ENCODE results near the gene HRC. TPM values are rescaled to one million over a fixed set of nuclear protein-coding genes. Genes with fewer than 3 reads are reported as not detected.
A peak's percentile ranks its signal among the peaks of the same experiment; 100 is the strongest.

HRC gene
- total and polyA plus RNA-seq, 2 of the 8 experiments (the other 6 are each of a cell fraction or from before 2014, with no cell fraction given) = 2.3 to 2.6 TPM

DNA sequence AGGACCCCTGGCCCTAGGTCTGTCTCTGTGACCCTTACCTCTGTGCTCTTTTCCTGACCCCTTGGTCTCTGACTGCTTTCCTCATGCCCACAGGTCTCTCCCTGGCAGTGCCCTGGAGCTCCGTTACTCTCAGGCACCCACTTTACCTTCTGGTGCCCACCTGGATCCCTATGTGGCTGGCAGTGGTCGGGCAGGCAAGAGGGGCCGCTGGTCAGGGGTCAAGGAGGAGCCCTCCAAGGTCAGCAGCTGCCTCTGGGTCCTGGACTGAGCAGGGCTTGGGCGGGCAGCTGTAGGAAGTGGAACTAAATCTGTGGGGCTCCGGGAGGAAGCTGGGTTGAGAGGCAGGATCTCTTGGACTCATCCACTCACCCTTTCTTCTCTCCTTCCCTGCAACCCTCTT lies 19.5 kb downstream of the HRC start:
- ChIA-PET CTCF (ENCODE audit: partially characterized antibody) (interaction anchor here (0.6 to 9.7 kb wide), 6 partner anchors 9 to 988 kb away, joined by 4 to 99 read pairs (median 8); no protein-coding TSS in a partner anchor), POLR2A (ENCODE audit: partially characterized antibody) (interaction anchor here (0.5 to 5.8 kb wide), 4 partner anchors 11 to 26 kb away, joined by 3 to 47 read pairs (median 6); no protein-coding TSS in a partner anchor)
- Histone ChIP-seq H3K14ac (ENCODE audit: insufficient read length) (no peak overlapping the region), H3K9me3 (ENCODE audit: insufficient read depth in 2 of 2, low read depth in 1 of 2, low read length in 1 of 2) (no peaks in the 10 kb centered on the region), H3K23ac (ENCODE audit: insufficient read length) (no peak overlapping the region), H3K27me3 (replicated peaks in 1 of 4; ENCODE audit: control insufficient read depth in 3 of 4, extremely low read depth in 1 of 4, insufficient read depth in 3 of 4, low read length in 3 of 4) (no peaks in the 10 kb centered on the region), H3K9ac (replicated peaks in 1 of 4; ENCODE audit: extremely low read depth in 1 of 4, low read depth in 3 of 4, low read length in 3 of 4) (no peak overlapping the region), H3K79me2 (ENCODE audit: control insufficient read depth in 1 of 2, insufficient read depth in 2 of 2, low read length in 2 of 2) (no peaks in the 10 kb centered on the region), H3K23me2 (ENCODE audit: low read depth, low read length) (peaks cover 4% of the 10 kb centered on the region; the same call in 1 of the 2 replicates), H4K8ac (ENCODE audit: extremely low read depth, insufficient read depth, low read length) (peak overlapping the region; percentile 68; the same call in 1 of the 2 replicates), H2BK5ac (ENCODE audit: low read depth, low read length) (no peak overlapping the region), H2BK12ac (ENCODE audit: low read depth, low read length) (peak overlapping the region; percentile 39; the same call in 1 of the 2 replicates), H3K4me1 (replicated peaks in 1 of 4; ENCODE audit: control insufficient read depth in 3 of 4, insufficient read depth in 4 of 4, low read length in 3 of 4) (peaks cover 4 to 12% (median 7%) of the 10 kb centered on the region in 4 experiments; a peak in 6 of 7 replicates), H2BK120ac (replicated peaks; ENCODE audit: low read depth, low read length) (no peak overlapping the region), H3K27ac (ENCODE audit: low read depth, low read length) (no peak overlapping the region; the same call in 1 of the 2 replicates), H3K4ac (replicated peaks; ENCODE audit: insufficient read length, low read depth, low read length) (no peak overlapping the region), H3K79me1 (ENCODE audit: low read depth, low read length) (no peaks in the 10 kb centered on the region), H2BK20ac (ENCODE audit: low read length) (no peak overlapping the region), H3K4me3 (ENCODE audit: extremely low read depth in 1 of 4, insufficient read depth in 2 of 4, low read depth in 3 of 4, low read length in 4 of 4) (no peak overlapping the region), H4K91ac (replicated peaks; ENCODE audit: insufficient read length, low read length) (peak overlapping the region; percentile 74), H2AK5ac (ENCODE audit: low read depth, low read length) (no peak overlapping the region), H3K56ac (replicated peaks; ENCODE audit: insufficient read length, low read depth, low read length) (peak overlapping the region; percentile 46), H4K20me1 (replicated peaks in 1 of 2; ENCODE audit: control insufficient read depth in 1 of 2, insufficient read depth in 2 of 2, low read length in 2 of 2) (peaks cover 0 to 1% of the 10 kb centered on the region in 2 experiments), H2BK15ac (ENCODE audit: low read length) (no peak overlapping the region), H3K18ac (ENCODE audit: extremely low read depth, low read length) (no peak overlapping the region; the same call in 1 of the 2 replicates), H2AFZ (ENCODE audit: low read length) (no peak overlapping the region), H4K5ac (ENCODE audit: insufficient read length, low read depth, low read length) (peak overlapping the region; percentile 15), H3K4me2 (ENCODE audit: insufficient read depth in 1 of 2, low read depth in 2 of 2, low read length in 2 of 2) (no peak overlapping the region), H3K36me3 (ENCODE audit: control insufficient read depth in 2 of 4, insufficient read depth in 4 of 4, low read length in 3 of 4) (peaks cover 0 to 5% (median 2%) of the 10 kb centered on the region in 4 experiments; a peak in 2 of 8 replicates)
- DNase-seq (ENCODE audit: low read depth in 1 of 2, low spot score in 2 of 2) (no peak), FAIRE-seq (no peak)
- no peak for TF ChIP-seq GABPA (IDR thresholded peaks at IDR 0.05; ENCODE audit: borderline replicate concordance, insufficient read depth, low read length)
- no peak for TF ChIP-seq GTF2F1 (IDR thresholded peaks at IDR 0.05; ENCODE audit: borderline replicate concordance, low read depth, low read length)
- no peak for TF ChIP-seq TEAD4 (IDR thresholded peaks at IDR 0.05; ENCODE audit: low read depth, low read length)
- no peak for TF ChIP-seq CEBPB (IDR thresholded peaks at IDR 0.05; ENCODE audit: low read depth, low read length)
- TF ChIP-seq JUN (IDR thresholded peaks at IDR 0.05; ENCODE audit: low read depth, low read length) = no peak
- TF ChIP-seq SIRT6 (IDR thresholded peaks at IDR 0.05; ENCODE audit: low read length) = no peak
- no peak for TF ChIP-seq PHF8 (conservative IDR thresholded peaks at IDR 0.05; ENCODE audit: low read depth, low read length)
- no peak for TF ChIP-seq FOSL1 (IDR thresholded peaks at IDR 0.05; ENCODE audit: insufficient read depth, low read depth, low read length)
- TF ChIP-seq KDM5A (IDR thresholded peaks at IDR 0.05; ENCODE audit: low read length) = no peak
- TF ChIP-seq RXRA (IDR thresholded peaks at IDR 0.05; ENCODE audit: insufficient read depth, low read depth, low read length) = no peak
- 89% methylated on average over 5 of the region's 5 CpGs; no CpG with 5 or more reads in 1 of the 2 experiments for WGBS, 2 experiments (ENCODE audit: extremely low coverage in 1 of 2, insufficient coverage in 1 of 2, insufficient read length in 1 of 2, insufficient replicate concordance in 2 of 2, low coverage in 1 of 2, low lambda C conversion rate in 2 of 2, missing lambda C conversion rate in 1 of 2)

All from H1 (cell line).